Esophagus squamous epithelium (tissue), 4 donors: ENCODE data around the gene SLC4A9.

ENCODE experiments used
- CTCF ChIP-seq, 6 experiments: fragments of 450-650 bp in 4 of 6; fragments of 200-600 bp in 2 of 6; sonication (generic) in 2 of 6; IDR thresholded peaks; one replicate each; pipeline ENCODE4 v1.5.1; 2016 to 2019; ENCODE audit warnings: antibody characterized with exemption in 6 of 6, mild to moderate bottlenecking in 4 of 6, moderate library complexity in 4 of 6
- POLR2A ChIP-seq, 4 donors: fragments of 450-650 bp; IDR thresholded peaks; one replicate each; pipeline ENCODE4 v1.6.1; 2017; ENCODE audit warnings: antibody characterized with exemption in 4 of 4, mild to moderate bottlenecking in 4 of 4, moderate library complexity in 3 of 4

GRCh38 chr5:140337880-140338279 is 22.1 kb upstream of the SLC4A9 start:
- TF ChIP-seq CTCF (IDR thresholded peaks at IDR 0.05) = no peak
- TF ChIP-seq POLR2A (IDR thresholded peaks at IDR 0.05) = no peak
